ENCODE data around the gene ZFYVE16. TPM values are rescaled to one million over a fixed set of nuclear protein-coding genes. Genes with fewer than 3 reads are reported as not detected.

ZFYVE16 gene
- total and polyA plus RNA-seq, 4 donors: 14.5 to 102 (median 26.2) TPM

GRCh38 chr5:80508844-80509243 lies 101.0 kb downstream of the ZFYVE16 start:
- no peak overlapping the region for H3K9ac ChIP-seq (ENCODE audit: insufficient read depth in 1 of 2, low read length in 2 of 2)
- no peaks in the 10 kb centered on the region for H3K9me3 ChIP-seq (ENCODE audit: control insufficient read depth in 4 of 4, insufficient read depth in 3 of 4, low read length in 3 of 4)
- H3K36me3 ChIP-seq (ENCODE audit: control insufficient read depth in 4 of 4, insufficient read depth in 4 of 4, low read length in 4 of 4): peaks cover 0 to 2% (median 0%) of the 10 kb centered on the region in 4 donors
- no peaks in the 10 kb centered on the region for H3K27me3 ChIP-seq (ENCODE audit: control insufficient read depth in 3 of 3, insufficient read depth in 3 of 3, low read length in 2 of 3)
- no peak for TF ChIP-seq CTCF (IDR thresholded peaks at IDR 0.05; ENCODE audit: control extremely low read depth, extremely low read depth)
- peaks cover 0 to 1% (median 0%) of the 10 kb centered on the region in 5 donors for H3K4me1 ChIP-seq (ENCODE audit: control insufficient read depth in 5 of 5, insufficient read depth in 5 of 5, low read length in 5 of 5)
- H3K4me3 ChIP-seq: no peak overlapping the region
- 73 to 78% methylated on average over 6 of the region's 6 CpGs for WGBS, 2 donors
- ATAC-seq (ENCODE audit: insufficient read depth, low FRiP score): no peak
- no peak overlapping the region for H3K27ac ChIP-seq (ENCODE audit: low read depth in 1 of 2, low read length in 1 of 2)
- no peak for DNase-seq

GRCh38 chr5:80509362-80509761 lies 101.5 kb downstream of the ZFYVE16 start:
- Histone ChIP-seq H3K27me3 (ENCODE audit: control insufficient read depth in 3 of 3, insufficient read depth in 3 of 3, low read length in 2 of 3) (no peaks in the 10 kb centered on the region), H3K9me3 (ENCODE audit: control insufficient read depth in 4 of 4, insufficient read depth in 3 of 4, low read length in 3 of 4) (no peaks in the 10 kb centered on the region), H3K9ac (ENCODE audit: insufficient read depth in 1 of 2, low read length in 2 of 2) (no peak overlapping the region), H3K4me3 (no peak overlapping the region), H3K4me1 (ENCODE audit: control insufficient read depth in 5 of 5, insufficient read depth in 5 of 5, low read length in 5 of 5) (peaks cover 0 to 1% (median 0%) of the 10 kb centered on the region in 5 donors), H3K36me3 (ENCODE audit: control insufficient read depth in 4 of 4, insufficient read depth in 4 of 4, low read length in 4 of 4) (peaks cover 0 to 2% (median 0%) of the 10 kb centered on the region in 4 donors), H3K27ac (ENCODE audit: low read depth in 1 of 2, low read length in 1 of 2) (no peak overlapping the region)
- ATAC-seq (ENCODE audit: insufficient read depth, low FRiP score) (no peak), DNase-seq (no peak)
- 86 to 90% methylated on average over 4 of the region's 4 CpGs for WGBS, 2 donors
- TF ChIP-seq CTCF (IDR thresholded peaks at IDR 0.05; ENCODE audit: control extremely low read depth, extremely low read depth): no peak

GRCh38 chr5:80516826-80517225 lies 109.0 kb downstream of the ZFYVE16 start:
- no peak for ATAC-seq (ENCODE audit: insufficient read depth, low FRiP score)

More at GRCh38 chr5:80516826-80517225, 109.0 kb downstream of the ZFYVE16 start:
- Histone ChIP-seq H3K4me1 (ENCODE audit: control insufficient read depth in 5 of 5, insufficient read depth in 5 of 5, low read length in 5 of 5) (no peaks in the 10 kb centered on the region), H3K9ac (ENCODE audit: insufficient read depth in 1 of 2, low read length in 2 of 2) (no peak overlapping the region), H3K4me3 (no peak overlapping the region), H3K36me3 (ENCODE audit: control insufficient read depth in 4 of 4, insufficient read depth in 4 of 4, low read length in 4 of 4) (peaks cover 0 to 2% (median 0%) of the 10 kb centered on the region in 4 donors), H3K27ac (ENCODE audit: low read depth in 1 of 2, low read length in 1 of 2) (no peak overlapping the region), H3K9me3 (ENCODE audit: control insufficient read depth in 4 of 4, insufficient read depth in 3 of 4, low read length in 3 of 4) (no peaks in the 10 kb centered on the region), H3K27me3 (ENCODE audit: control insufficient read depth in 3 of 3, insufficient read depth in 3 of 3, low read length in 2 of 3) (no peaks in the 10 kb centered on the region)
- no peak for TF ChIP-seq CTCF (IDR thresholded peaks at IDR 0.05; ENCODE audit: control extremely low read depth, extremely low read depth)
- WGBS, 2 donors: 87 to 94% methylated on average over 4 of the region's 4 CpGs
- DNase-seq: no peak

Small RNAs within 50 kb of the gene (small RNA-seq; reads per million reads assigned to genes)
- 0.21 reads per million, percentile 13 among the genes with 10 or more reads in this experiment for gene RNU6-211P (ENCODE audit: low replicate concordance)

Other genes with a start within 250 kb of the ZFYVE16 start
- 10 to 100 TPM; 41.2 to 84.5 TPM for gene SERINC5, start 152.0 kb upstream of the ZFYVE16 start, total RNA-seq
- 1 to 10 TPM; 6.2 to 6.5 TPM for gene SERINC5, start 152.0 kb upstream of the ZFYVE16 start, polyA plus RNA-seq
- not detected for gene SPZ1, start 88.1 kb upstream of the ZFYVE16 start, total RNA-seq
- not detected for gene SPZ1, start 88.1 kb upstream of the ZFYVE16 start, polyA plus RNA-seq
- 1 to 10 TPM; 2.5 to 6.5 TPM for gene FAM151B, start 80.0 kb downstream of the ZFYVE16 start, total RNA-seq
- 1 to 10 TPM; 1.1 to 1.3 TPM for gene FAM151B, start 80.0 kb downstream of the ZFYVE16 start, polyA plus RNA-seq
- gene ANKRD34B, start 162.2 kb downstream of the ZFYVE16 start, total RNA-seq: under 1 TPM in 1 of 2 donors, not detected in 1; 0.34 TPM
- under 1 TPM in 1 of 2 donors, not detected in 1; 0.13 TPM for gene ANKRD34B, start 162.2 kb downstream of the ZFYVE16 start, polyA plus RNA-seq
- gene MSH3, start 246.6 kb downstream of the ZFYVE16 start, total RNA-seq: 10 to 100 TPM; 14.9 to 29.0 TPM
- 1 to 10 TPM; 2.8 to 4.2 TPM for gene MSH3, start 246.6 kb downstream of the ZFYVE16 start, polyA plus RNA-seq
- gene DHFR, start 246.9 kb downstream of the ZFYVE16 start, total RNA-seq: 10 to 100 TPM; 11.9 to 16.0 TPM
- 10 to 100 TPM in 1 of 2 donors, 1 to 10 TPM in 1; 8.1 to 12.6 TPM for gene DHFR, start 246.9 kb downstream of the ZFYVE16 start, polyA plus RNA-seq